Measurements from ENCODE around the gene TDP1.
A peak's percentile ranks its signal among the peaks of the same experiment; 100 is the strongest.
"Not testable (repeated sequence)": the region's sequence is repeated elsewhere in the genome, so short reads cannot be mapped to it uniquely, and the experiment has no call there.

Gene TDP1

DNA sequence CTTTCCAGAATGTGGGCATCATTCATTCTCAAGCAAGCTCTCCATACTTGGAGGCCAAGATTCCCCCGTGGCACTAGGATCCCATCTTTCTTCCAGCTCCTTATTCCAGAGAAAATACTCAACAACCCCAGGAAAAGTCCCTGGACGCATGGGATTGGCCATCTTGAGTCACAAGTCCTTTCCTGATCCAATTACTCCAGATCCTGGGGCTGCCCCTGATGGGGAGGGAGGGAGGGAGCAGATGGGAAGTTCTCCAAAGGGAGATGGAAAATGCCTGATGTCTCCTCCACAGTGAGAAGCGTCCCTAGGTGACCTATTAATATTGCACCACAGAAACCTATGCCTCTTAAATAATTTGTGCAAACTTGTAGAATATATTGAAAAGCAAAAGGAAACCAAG lies 93.7 kb downstream of the TDP1 start:
- no peak for DNase-seq (ENCODE audit: low read depth)

DNA sequence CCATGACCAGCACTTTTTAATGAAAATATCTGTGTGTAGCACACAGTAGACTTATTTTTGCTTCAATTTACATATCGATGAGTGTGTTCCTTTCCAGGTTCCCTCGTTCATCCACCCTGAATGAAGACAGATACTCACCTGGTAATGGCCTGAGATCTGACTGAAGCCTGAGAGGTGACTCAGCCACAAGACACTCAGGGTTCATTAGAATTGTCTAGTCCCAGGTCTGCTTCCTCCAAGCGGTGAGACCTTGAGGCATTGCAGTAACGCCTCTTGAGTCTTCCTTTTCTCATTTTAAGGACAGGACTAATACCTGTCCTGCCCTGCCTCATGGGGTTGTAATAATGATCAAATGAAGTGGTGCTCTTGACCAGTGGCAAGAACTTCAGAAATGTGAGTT lies 94.5 kb downstream of the TDP1 start:
- DNase-seq (ENCODE audit: low read depth) = no peak

DNA sequence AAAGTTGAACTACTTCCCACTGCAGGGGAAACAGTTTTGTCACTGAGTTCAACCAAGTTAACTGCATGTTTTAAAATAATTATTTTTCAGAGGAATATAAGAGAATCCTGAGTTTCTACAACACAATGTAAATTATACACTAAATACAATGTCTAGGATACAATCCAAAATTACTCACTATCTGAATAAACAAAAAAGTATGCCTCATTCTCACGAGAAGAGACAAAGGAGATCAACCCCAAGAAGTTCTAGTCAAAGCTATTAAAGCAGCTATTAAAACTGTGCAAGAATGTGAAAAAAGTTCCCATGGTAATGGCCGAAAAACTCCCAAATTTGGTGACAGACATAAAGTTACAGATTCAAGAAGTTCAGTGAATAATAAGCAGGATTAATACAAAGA lies 97.3 kb downstream of the TDP1 start:
- DNase-seq (ENCODE audit: low read depth) = no peak

DNA sequence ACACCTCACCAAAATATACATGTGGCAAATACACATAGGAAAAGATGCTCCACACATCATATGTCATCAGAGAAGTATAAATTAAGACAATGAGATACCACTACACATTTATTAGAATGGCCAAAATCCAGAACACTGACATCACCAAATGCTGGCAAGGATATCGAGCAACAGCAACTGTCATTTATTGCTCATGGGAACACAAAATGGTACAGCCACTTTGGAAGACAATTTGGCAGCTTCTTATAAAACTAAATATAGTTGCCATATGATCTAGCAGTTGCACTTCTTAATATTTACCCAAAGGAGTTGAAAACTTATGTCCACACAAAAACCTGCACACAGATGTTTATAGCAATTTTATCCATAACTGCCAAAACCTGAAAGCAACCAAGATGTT lies 99.1 kb downstream of the TDP1 start:
- DNase-seq (ENCODE audit: low read depth) = no peak

DNA sequence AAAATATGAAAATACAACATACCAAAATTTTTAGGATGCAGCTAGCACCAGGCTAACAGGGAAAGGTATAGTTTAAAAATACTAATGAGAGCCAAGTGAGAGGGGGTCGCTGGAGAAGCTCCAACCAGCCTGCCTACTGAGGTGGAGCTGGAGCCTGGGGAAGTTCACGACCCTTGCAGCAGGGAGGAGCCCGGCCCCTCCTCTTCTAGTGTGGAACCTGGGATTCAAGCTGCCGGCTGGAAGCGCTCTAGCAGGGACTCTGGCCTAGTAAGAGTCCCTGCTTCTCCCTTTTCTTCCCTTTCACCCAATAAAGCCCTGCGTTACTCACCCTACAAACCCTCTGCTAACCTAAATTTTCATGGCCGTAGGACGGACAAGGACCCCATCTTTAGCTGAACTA lies 101.1 kb downstream of the TDP1 start:
- DNase-seq (ENCODE audit: low read depth) = no peak

DNA sequence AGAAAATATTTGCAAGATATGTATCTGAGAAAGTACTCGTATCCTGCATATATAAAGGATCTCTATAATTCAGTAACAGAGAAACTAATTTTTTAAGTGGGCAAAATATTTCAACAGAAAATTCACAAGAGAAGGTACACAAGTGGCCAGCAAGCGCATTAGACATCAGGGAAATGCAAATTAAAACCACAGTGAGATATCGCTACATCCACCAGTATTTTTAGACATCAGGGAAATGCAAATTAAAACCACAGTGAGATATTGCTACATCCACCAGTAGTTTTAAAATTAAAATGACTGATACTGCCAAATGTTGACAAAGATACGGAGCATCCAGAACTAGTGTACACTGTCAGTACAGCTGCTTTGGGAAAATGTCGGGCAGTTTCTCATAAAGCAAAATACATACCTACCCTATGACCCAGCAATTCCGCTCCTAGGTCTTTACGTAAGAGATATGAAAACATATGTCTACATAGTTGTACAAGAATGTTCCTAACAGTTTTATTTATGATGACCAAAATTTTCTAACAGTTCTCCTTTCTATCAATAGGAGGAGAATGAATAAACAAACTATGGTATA lies 103.2 kb downstream of the TDP1 start:
- no peak for DNase-seq (ENCODE audit: low read depth)

DNA sequence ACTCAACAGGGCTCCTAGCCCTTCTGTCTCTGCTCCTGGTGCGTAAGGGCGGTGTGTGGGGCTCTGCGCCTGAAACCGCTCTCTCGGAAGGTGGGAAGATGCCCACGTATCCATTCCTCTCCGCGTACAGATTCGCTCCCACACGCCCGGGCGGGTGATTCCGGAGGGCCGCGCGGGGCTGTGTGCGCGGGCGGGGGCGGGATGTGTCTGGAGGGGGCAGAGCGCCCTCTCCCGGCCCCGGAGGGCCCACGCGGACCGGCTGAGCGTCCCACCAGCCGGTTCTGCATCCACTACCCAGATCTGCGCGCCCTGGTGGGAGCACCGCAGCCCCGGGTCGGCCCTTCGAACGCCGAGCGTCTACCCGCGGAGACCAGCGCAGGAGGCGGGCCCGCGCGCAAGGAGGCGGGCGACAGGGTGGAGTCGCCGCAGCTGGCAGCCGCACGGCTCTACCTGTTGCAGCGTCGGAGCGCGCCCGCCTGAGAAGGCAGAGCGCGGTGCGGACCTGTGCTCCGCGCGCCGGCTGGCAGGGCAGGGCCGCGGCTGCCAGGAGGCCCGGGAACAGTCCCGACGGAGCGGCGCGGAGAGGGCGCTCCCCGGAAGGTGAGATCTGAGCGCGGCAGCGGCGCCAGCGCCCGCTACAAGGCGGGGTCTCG lies 104.7 kb downstream of the TDP1 start:
- peak; percentile 63 for DNase-seq (ENCODE audit: low read depth)

DNA sequence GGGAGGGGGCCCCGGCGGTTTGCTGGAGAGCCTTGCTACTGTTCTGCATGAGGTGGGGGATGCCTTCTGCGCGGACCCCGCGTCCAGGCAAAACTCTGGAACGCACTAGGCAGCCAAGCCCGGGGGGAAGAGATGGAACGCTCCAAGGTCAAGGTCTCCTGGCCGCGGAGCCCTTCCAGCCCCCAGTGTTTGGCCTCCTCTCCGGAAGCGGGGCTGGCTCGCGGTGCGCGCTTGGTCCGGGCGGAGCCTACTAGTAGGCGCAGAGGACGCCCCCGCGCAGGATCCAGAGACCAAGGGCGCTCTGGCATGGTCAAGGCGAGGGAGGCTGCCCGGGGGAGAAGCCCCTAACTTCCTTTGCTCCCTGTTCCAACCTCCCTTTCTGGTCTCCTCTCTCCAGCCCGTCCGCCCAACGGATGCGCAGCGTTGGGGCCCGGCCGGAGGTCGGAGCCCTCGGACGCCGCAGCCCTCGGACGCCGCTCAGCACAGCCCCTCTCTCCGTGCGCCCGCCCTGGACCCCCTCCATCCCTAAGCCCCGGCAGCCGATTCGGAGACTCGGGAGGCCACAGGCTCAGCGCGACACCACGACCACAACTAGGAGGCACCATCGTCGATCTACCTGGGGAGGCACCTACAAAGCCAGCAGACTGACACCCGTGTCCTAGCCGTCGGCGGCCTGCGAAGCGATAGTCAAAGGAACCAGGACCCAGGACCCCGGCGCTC lies 105.4 kb downstream of the TDP1 start:
- DNase-seq (ENCODE audit: low read depth) = no peak

DNA sequence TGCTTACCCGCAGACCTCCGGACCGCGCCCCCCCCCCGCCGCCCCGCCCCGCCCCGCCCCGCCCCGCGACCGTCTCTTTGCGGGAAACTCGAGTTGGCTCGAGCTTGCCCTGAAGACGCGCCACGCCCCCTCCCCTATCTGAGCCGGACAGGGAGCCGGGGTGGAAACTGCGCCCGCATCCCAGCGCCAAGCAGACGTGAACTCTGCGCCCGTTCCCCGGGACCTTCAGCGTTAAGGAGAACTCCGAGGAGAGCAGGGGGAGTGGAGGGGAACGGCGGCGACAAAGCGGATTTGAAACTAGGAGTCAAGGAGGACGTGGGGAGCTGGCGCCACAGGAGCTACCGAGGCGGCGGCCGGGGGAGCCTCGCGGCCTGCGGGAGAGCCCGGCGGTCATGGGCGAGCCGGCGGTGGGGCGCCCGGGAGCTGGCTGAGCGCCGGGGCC lies 106.0 kb downstream of the TDP1 start, which contains the start of gene KCNK13:
TSS of gene KCNK13 (plus strand) at position 310 of the 442 bp plus-strand sequence. CDS start 212 bp downstream, outside the sequence.
- DNase-seq (ENCODE audit: low read depth) = no peak

DNA sequence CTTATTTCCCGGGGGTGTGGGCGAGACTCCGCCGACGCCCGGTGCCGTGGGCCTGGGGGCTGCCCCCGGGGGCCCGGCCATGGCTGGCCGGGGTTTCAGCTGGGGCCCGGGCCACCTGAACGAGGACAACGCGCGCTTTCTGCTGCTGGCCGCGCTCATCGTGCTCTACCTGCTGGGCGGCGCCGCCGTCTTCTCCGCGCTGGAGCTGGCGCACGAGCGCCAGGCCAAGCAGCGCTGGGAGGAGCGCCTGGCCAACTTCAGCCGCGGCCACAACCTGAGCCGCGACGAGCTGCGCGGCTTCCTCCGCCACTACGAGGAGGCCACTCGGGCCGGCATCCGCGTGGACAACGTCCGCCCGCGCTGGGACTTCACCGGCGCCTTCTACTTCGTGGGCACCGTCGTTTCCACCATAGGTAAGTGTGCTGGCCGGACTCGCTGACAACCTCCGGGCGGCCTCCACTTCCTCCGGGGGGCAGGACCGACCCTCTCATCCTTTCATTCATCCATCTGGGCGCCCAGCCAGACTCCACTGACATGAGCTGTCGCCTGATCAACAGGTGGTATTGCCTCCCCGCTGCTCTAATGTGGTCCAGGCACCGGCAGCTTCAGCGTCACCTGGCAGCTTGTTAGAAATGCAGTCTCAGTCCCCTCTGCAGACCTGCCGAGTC lies 106.5 kb downstream of the TDP1 start:
- no peak for DNase-seq (ENCODE audit: low read depth)

DNA sequence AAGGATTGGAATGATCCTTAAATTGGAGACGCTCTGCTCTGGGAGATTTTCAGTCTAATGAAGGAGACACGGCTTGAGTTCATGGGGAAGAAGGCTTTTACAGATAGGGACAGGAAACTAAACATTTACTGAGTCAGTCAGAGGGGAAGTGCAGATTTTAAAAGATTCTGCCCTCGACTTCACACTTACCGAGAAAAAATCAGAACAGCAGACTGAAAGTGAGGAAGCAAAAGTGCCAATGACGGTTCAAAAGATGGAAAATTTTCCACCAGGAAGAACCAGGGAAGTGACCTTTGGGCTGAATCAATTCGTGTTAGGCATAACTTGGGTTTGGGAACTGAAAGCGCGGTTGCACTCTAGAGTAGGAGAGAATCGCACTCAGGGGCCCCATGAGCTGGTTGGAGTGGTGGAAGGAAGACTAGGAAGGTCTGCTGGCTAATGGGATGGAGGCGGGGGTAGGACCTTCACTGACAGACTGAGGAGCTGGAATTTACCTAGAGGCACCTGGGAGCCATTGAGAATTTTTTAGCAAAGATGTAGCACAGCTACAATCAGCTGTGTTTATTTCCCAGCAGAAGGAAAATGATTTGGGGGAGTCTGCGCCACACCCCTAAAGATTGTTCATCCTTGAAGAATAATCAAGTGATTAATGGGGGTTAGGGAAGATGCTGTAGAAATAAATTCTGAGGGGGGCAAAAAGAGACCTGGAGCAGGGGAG lies 107.3 kb downstream of the TDP1 start:
- DNase-seq (ENCODE audit: low read depth) = no peak

DNA sequence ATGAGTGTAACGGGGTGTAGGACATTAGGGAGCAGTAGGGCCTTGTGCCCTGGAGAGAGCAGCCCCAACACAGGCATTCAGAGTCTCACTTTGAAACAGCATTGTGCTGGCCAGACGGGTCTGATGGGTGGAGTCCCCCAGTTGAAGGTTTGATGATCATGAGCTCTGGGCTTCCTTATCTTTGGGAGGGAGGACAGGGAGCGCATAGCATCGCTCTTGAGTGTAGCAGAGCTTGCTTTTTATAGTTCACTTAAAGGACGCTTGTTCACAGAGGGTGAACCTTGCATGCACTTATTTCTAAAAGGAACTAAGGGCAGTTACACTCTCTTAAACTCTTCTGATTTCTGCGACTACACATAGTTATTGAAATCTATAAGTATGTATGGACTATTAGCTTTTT lies 116.6 kb downstream of the TDP1 start:
- DNase-seq (ENCODE audit: low read depth) = no peak

DNA sequence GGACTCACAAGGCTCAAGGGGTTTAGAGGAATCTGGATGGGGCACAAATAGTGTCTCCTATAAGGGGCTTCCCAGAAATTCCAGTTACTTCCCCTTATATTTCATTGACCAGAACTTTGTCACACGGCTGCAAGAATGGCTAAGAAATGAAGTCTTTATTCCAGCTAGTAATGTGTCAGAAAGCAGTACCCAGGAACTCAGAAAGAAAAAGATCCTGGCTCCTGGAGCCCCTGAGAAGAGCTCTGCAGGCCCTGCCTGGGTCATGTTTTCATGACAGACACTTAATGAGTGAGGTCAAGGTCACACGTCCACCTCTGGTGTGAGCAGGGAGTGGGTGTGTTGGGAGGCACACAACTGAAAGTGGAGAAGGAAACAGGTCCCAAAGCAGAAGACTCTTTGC lies 123.8 kb downstream of the TDP1 start:
- no peak for DNase-seq (ENCODE audit: low read depth)

DNA sequence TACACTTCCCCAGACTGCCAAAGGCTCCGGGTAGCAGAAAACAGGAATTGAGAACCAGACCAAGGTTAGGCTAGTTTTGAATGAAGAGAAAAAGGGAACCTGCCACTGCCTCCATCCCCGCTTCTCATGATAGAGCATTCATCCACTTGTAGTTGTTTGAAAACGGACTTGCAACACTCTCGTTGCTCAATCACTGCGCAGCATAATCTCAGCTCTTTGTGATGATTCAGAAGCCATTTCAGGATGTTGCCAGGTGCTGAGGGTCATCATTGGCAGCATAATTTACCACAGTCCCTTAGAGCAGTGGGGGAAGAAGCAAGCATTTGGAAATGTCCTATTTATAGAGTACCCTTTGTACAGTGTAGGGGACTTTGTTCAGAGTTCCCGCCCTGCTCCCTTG lies 131.7 kb downstream of the TDP1 start:
- no peak for DNase-seq (ENCODE audit: low read depth)

DNA sequence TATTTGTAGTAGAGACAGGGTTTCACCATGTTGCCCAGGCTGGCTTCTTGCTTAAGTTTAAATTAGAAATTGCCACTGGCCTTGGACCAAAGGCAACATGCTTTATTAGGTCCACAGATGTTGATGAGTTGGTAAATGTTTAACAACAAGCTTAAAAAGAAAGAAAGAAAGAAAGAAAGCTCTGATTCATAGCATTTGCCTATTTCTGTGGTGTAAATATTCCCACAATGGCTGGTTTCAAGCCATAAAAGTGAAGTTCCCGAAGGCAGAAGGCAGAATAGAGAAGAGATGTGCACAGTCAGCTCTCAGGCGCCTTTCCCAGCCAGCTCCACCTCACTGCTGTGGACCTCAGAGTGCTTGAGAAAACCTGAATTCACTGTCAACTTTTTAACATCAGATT lies 132.4 kb downstream of the TDP1 start:
- DNase-seq (ENCODE audit: low read depth) = no peak

DNA sequence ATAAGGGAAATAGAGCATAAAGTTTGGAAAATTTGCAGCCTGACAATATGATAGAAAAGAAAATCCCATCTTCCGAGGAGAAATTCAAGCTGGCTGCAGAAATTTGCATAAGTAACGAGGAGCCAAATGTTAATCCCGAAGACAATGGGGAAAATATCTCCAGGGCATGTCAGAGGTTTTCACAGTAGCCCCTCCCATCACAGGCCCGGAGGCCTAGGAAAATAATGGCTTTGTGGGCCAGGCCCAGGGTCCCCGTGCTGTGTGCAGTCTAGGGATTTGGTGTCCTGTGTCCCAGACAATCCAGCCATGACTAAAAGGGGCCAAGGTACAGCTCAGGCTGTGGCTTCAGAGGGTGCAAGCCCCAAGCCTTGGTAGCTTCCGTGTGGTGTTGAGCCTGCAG lies 133.8 kb downstream of the TDP1 start:
- not testable (repeated sequence) for DNase-seq (ENCODE audit: low read depth)

DNA sequence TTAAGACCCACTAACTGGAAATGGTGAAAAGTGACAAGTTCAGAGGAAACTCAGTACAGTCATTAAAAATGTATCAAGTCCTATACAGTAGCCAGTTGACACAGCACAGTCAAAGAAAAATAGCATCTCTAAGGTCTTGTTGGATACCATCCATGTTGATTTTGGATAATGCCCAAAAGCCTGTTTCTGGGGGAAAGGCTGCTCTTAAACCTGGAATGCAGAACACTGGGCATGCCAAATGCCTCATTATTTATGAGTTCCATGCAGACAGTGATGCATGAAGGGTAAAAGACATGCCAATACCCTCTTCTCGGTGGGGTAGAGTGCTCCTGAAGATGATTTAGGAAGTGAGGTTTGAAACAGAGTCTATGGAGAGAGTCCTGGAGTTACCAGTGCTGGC lies 135.7 kb downstream of the TDP1 start:
- DNase-seq (ENCODE audit: low read depth) = no peak

DNA sequence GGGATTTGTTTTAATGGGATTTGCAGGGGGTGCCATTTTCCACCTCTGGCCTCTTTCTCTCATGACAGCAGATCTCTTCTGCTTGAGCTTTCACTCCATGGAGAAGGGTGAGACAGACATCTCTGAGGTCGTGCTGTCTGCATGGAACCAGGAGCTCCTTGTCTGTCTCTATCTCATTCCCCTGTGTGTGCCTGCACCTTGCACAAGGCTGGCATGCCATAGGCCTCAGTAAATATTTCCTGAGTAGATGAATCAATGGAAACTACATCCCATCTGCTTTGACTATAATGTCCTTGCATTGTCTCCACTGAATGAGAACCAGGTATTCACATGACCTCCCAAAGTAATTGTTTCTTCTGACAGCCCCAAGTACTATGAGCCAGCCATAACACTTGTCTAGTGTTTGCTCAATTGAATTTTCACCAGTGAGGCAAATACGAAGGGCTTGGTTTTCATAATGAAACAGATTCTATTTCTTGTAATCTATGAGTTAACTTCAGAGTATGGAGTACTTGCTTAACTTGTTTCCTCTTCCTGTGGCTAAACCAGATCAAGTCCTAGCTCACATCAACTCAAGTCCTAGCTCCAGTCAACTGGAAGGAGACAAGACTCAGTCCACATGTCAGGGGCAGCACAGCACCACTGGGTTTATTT lies 138.3 kb downstream of the TDP1 start:
- no peak for DNase-seq (ENCODE audit: low read depth)
